DND-41 (cell line): ENCODE data around the gene PSMA3.

Experiments
- CTCF ChIP-seq: IDR thresholded peaks from 2 replicates; pipeline ENCODE4 v1.5.1; 2012; ENCODE audit warnings: borderline replicate concordance, low read length, moderate library complexity, mild to moderate bottlenecking; ENCODE audit not compliant: poor library complexity, severe bottlenecking; ENCODE audit errors: extremely low read depth
- EZH2 ChIP-seq: IDR thresholded peaks from 3 replicates; pipeline ENCODE4 v1.6.1; 2012; ENCODE audit warnings: borderline replicate concordance, low read depth, mild to moderate bottlenecking, moderate library complexity, low read length, inconsistent platforms; ENCODE audit not compliant: severe bottlenecking

GRCh38 chr14:58280954-58281787 lies 36.5 kb downstream of the PSMA3 start:
- TF ChIP-seq CTCF (no peak), EZH2 (no peak)
